ENCODE data around the gene FIGNL2. TPM values are rescaled to one million over a fixed set of nuclear protein-coding genes. Genes with fewer than 3 reads are reported as not detected.

The FIGNL2 gene
- total RNA-seq, result under 1 TPM; 0.17 to 0.19 TPM

GRCh38 chr12:51848326-51848727 is at the start of gene FIGNL2:
Gene FIGNL2 (minus strand): TSS chr12:51848718. CDS start chr12:51822413, 26,305 bp downstream.
- no peak within 1 kb of the TSS for H3K27ac Mint-ChIP-seq
- ChIA-PET POLR2A (no interaction called here), CTCF (no interaction called here)
- no peak within 1 kb of the TSS for H3K4me3 Mint-ChIP-seq
- peaks cover 14% of the 10 kb centered on the region for H3K4me1 Mint-ChIP-seq
- H3K27me3 Mint-ChIP-seq, result peaks cover 67% of the 10 kb centered on the region
- DNase-seq, result no peak
- no peaks in the 10 kb centered on the region for H3K9me3 Mint-ChIP-seq
- no peaks in the 10 kb centered on the region for H3K36me3 Mint-ChIP-seq (ENCODE audit: low read depth)

- POLR2A ChIA-PET, result interaction anchor here (0.6 kb wide), 1 partner anchor 365 kb away, joined by 4 read pairs; no protein-coding TSS in a partner anchor
- CTCF ChIA-PET, result no interaction called here
- peaks cover 6% of the 10 kb centered on the region for H3K27me3 Mint-ChIP-seq
- H3K4me3 Mint-ChIP-seq, result no peak overlapping the region
- no peak for DNase-seq
- no peaks in the 10 kb centered on the region for H3K36me3 Mint-ChIP-seq (ENCODE audit: low read depth)
- no peaks in the 10 kb centered on the region for H3K9me3 Mint-ChIP-seq
- no peaks in the 10 kb centered on the region for H3K4me1 Mint-ChIP-seq
- no peak overlapping the region for H3K27ac Mint-ChIP-seq
Observed at GRCh38 chr12:51897181-51897580, 48.7 kb upstream of the FIGNL2 start.

GRCh38 chr12:51896236-51896635 is 47.7 kb upstream of the FIGNL2 start:
- no peak for DNase-seq
- no peaks in the 10 kb centered on the region for H3K36me3 Mint-ChIP-seq (ENCODE audit: low read depth)

GRCh38 chr12:51895378-51896135 is 47.0 kb upstream of the FIGNL2 start:
- H3K4me1 Mint-ChIP-seq, result no peaks in the 10 kb centered on the region
- CTCF ChIA-PET, result interaction anchor here (0.8 to 1.2 kb wide), 2 partner anchors 16 to 17 kb away, joined by 3 to 4 read pairs; no protein-coding TSS in a partner anchor
- H3K36me3 Mint-ChIP-seq (ENCODE audit: low read depth), result no peaks in the 10 kb centered on the region
- DNase-seq, result no peak
- POLR2A ChIA-PET, result no interaction called here
- H3K27ac Mint-ChIP-seq, result no peak overlapping the region
- peaks cover 6% of the 10 kb centered on the region for H3K27me3 Mint-ChIP-seq
- no peaks in the 10 kb centered on the region for H3K9me3 Mint-ChIP-seq
- H3K4me3 Mint-ChIP-seq, result no peak overlapping the region

More at GRCh38 chr12:51896236-51896635, 47.7 kb upstream of the FIGNL2 start:
- no peaks in the 10 kb centered on the region for H3K9me3 Mint-ChIP-seq
- ChIA-PET POLR2A (no interaction called here), CTCF (interaction anchor here (0.8 kb wide), 1 partner anchor 15 kb away, joined by 3 read pairs; no protein-coding TSS in a partner anchor)
- no peaks in the 10 kb centered on the region for H3K4me1 Mint-ChIP-seq
- no peak overlapping the region for H3K4me3 Mint-ChIP-seq
- H3K27ac Mint-ChIP-seq, result no peak overlapping the region
- H3K27me3 Mint-ChIP-seq, result peaks cover 6% of the 10 kb centered on the region

GRCh38 chr12:51893786-51894185 is 45.3 kb upstream of the FIGNL2 start:
- Mint-ChIP-seq H3K36me3 (ENCODE audit: low read depth) (no peaks in the 10 kb centered on the region), H3K27me3 (peaks cover 4% of the 10 kb centered on the region)
- no peak for DNase-seq

GRCh38 chr12:51891843-51892242 is 43.3 kb upstream of the FIGNL2 start:
- Mint-ChIP-seq H3K36me3 (ENCODE audit: low read depth) (no peaks in the 10 kb centered on the region), H3K27ac (no peak overlapping the region), H3K9me3 (no peaks in the 10 kb centered on the region), H3K4me1 (no peaks in the 10 kb centered on the region), H3K27me3 (peaks cover 4% of the 10 kb centered on the region), H3K4me3 (no peak overlapping the region)
- no peak for DNase-seq
- ChIA-PET POLR2A (no interaction called here), CTCF (no interaction called here)

More at GRCh38 chr12:51893786-51894185, 45.3 kb upstream of the FIGNL2 start:
- H3K27ac Mint-ChIP-seq, result no peak overlapping the region
- no peaks in the 10 kb centered on the region for H3K9me3 Mint-ChIP-seq
- POLR2A ChIA-PET, result no interaction called here
- no peaks in the 10 kb centered on the region for H3K4me1 Mint-ChIP-seq
- CTCF ChIA-PET, result interaction anchor here (0.6 to 1.1 kb wide), 2 partner anchors 9 to 15 kb away, joined by 3 to 4 read pairs; no protein-coding TSS in a partner anchor
- no peak overlapping the region for H3K4me3 Mint-ChIP-seq

- peaks cover 6% of the 10 kb centered on the region for H3K36me3 Mint-ChIP-seq (ENCODE audit: low read depth)
- H3K4me3 Mint-ChIP-seq, result no peak overlapping the region
- peaks cover 4% of the 10 kb centered on the region for H3K27me3 Mint-ChIP-seq
- H3K4me1 Mint-ChIP-seq, result peaks cover 11% of the 10 kb centered on the region
- H3K9me3 Mint-ChIP-seq, result peaks cover 4% of the 10 kb centered on the region
- ChIA-PET CTCF (no interaction called here), POLR2A (no interaction called here)
- H3K27ac Mint-ChIP-seq, result no peak overlapping the region
- no peak for DNase-seq
Observed at GRCh38 chr12:51890511-51891171, 42.1 kb upstream of the FIGNL2 start.

GRCh38 chr12:51890133-51890464 is 41.6 kb upstream of the FIGNL2 start:
- Mint-ChIP-seq H3K36me3 (ENCODE audit: low read depth) (peaks cover 8% of the 10 kb centered on the region), H3K27ac (no peak overlapping the region), H3K4me3 (no peak overlapping the region), H3K9me3 (peaks cover 5% of the 10 kb centered on the region), H3K4me1 (peaks cover 16% of the 10 kb centered on the region), H3K27me3 (peaks cover 4% of the 10 kb centered on the region)
- no peak for DNase-seq
- POLR2A ChIA-PET, result no interaction called here
- CTCF ChIA-PET, result interaction anchor here (1.0 to 2.2 kb wide), 2 partner anchors 15 to 23 kb away, joined by 3 to 12 read pairs; no protein-coding TSS in a partner anchor

GRCh38 chr12:51889216-51890132 is 41.0 kb upstream of the FIGNL2 start:
- no peak overlapping the region for H3K4me3 Mint-ChIP-seq
- no peak overlapping the region for H3K27ac Mint-ChIP-seq
- peaks cover 14% of the 10 kb centered on the region for H3K36me3 Mint-ChIP-seq (ENCODE audit: low read depth)
- H3K9me3 Mint-ChIP-seq, result peaks cover 11% of the 10 kb centered on the region
- CTCF ChIA-PET, result interaction anchor here (1.0 to 2.2 kb wide), 3 partner anchors 14 to 23 kb away, joined by 3 to 12 read pairs (median 3); no protein-coding TSS in a partner anchor
- peaks cover 4% of the 10 kb centered on the region for H3K27me3 Mint-ChIP-seq
- POLR2A ChIA-PET, result no interaction called here
- DNase-seq, result no peak
- peaks cover 21% of the 10 kb centered on the region for H3K4me1 Mint-ChIP-seq

GRCh38 chr12:51888316-51889215 is 40.0 kb upstream of the FIGNL2 start:
- ChIA-PET CTCF (interaction anchor here (1.1 to 2.2 kb wide), 2 partner anchors 13 to 19 kb away, joined by 3 to 12 read pairs; no protein-coding TSS in a partner anchor), POLR2A (no interaction called here)
- peaks cover 4% of the 10 kb centered on the region for H3K27me3 Mint-ChIP-seq
- H3K27ac Mint-ChIP-seq, result no peak overlapping the region
- DNase-seq, result no peak
- H3K36me3 Mint-ChIP-seq (ENCODE audit: low read depth), result peaks cover 16% of the 10 kb centered on the region
- H3K9me3 Mint-ChIP-seq, result peaks cover 11% of the 10 kb centered on the region
- no peak overlapping the region for H3K4me3 Mint-ChIP-seq
- H3K4me1 Mint-ChIP-seq, result peaks cover 21% of the 10 kb centered on the region

GRCh38 chr12:51887476-51888315 is 39.2 kb upstream of the FIGNL2 start, which contains the start of gene ANKRD33:
Gene ANKRD33 (plus strand): TSS chr12:51888103. CDS start chr12:51888187, 84 bp downstream.
- Mint-ChIP-seq H3K4me3 (no peak within 1 kb of the TSS), H3K9me3 (peaks cover 11% of the 10 kb centered on the region), H3K4me1 (peaks cover 21% of the 10 kb centered on the region), H3K27ac (peak within 1 kb of the TSS; percentile 68), H3K36me3 (ENCODE audit: low read depth) (peaks cover 16% of the 10 kb centered on the region), H3K27me3 (peaks cover 1% of the 10 kb centered on the region)
- CTCF ChIA-PET, result interaction anchor here (0.7 to 2.2 kb wide), 2 partner anchors 12 to 137 kb away, joined by 3 to 12 read pairs; no protein-coding TSS in a partner anchor
- POLR2A ChIA-PET, result no interaction called here
- no peak for DNase-seq
